H54 (cell line): Measurements from ENCODE around the gene HACD2.
"Not testable (repeated sequence)": the region's sequence is repeated elsewhere in the genome, so short reads cannot be mapped to it uniquely, and the experiment has no call there.

Experiments used
- DNase-seq: peaks from one replicate; pipeline ENCODE4 v3.0.0; 2011; ENCODE audit warnings: low spot score, mixed read lengths; ENCODE audit not compliant: insufficient read length
- FAIRE-seq: peaks from 3 replicates; lab custom pipeline; 2011; peaks lifted over from hg19 to GRCh38; lab: Jason Lieb, UNC
- POLR2A ChIP-seq: IDR thresholded peaks from 2 replicates; pipeline ENCODE4 v1.6.1; 2011; ENCODE audit warnings: low read depth, mild to moderate bottlenecking, low read length

Gene HACD2

DNA sequence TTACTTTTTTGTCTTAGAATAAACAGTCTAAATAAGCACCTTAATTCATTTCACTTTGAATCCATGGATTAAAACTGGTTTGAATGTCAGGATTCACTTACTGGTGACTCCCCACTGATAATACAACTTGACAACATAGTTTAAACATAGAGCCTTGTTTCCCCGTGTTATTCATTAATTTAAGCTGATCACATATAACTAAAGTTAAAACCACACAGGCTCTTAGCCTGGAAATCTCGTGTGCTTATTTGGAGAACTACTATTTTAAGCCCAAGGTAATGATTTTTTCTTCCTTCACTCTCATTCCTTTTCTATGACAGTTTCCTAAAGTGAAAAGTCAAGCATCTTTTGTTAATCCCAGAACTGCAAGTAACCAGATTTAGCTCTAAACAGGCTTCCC is 64.2 kb downstream of the HACD2 start:
- FAIRE-seq (no peak), DNase-seq (no peak)
- TF ChIP-seq POLR2A = no peak

DNA sequence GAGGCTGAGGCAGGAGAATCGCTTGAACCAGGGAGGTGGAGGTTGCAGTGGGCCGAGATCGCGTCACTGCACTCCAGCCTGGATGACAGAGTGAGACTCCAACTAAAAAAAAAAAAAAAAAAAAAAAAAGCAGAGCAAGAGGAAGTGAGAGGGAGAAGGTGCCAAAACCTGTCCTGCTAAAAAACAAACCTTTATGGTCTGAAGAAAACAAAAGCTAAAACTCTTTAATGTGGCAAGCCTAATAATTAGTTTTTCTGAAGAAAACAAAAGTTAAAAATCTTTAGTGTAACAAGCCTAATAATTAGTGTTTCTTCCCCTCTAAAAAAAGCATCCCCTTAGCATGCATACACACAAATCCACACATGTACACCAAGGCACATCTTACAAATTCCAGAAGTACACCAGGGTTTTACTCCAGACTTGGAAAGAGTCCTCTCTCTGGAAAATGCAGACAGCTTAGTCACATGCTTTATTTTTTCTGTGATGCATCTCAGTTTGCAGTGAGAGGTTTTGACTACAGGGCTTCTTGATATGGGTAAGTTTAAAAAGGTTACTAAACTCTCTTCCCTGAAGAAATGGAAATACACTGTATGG is 65.9 kb downstream of the HACD2 start:
- no peak for TF ChIP-seq POLR2A
- FAIRE-seq (no peak), DNase-seq (no peak)

DNA sequence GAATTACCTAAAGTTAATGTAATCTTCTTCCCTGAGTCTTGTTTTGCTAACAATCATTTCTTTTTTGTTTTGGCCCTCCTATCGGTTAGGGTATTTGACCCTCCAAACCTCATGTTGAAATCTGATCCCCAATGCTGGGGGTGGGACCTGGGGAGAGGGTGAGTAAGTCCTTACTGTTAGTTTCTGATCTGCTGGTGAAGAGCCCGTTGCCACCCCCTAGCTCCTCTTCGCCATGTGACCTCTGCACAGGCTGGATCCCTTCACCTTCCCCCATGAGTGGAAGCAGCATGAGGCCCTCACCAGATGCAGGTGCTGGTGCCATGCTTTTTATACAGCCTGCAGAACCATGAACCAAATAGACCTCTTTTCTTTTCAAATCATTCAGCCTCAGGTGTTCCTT is 73.1 kb downstream of the HACD2 start:
- no peak for TF ChIP-seq POLR2A
- DNase-seq = no peak
- no peak for FAIRE-seq

DNA sequence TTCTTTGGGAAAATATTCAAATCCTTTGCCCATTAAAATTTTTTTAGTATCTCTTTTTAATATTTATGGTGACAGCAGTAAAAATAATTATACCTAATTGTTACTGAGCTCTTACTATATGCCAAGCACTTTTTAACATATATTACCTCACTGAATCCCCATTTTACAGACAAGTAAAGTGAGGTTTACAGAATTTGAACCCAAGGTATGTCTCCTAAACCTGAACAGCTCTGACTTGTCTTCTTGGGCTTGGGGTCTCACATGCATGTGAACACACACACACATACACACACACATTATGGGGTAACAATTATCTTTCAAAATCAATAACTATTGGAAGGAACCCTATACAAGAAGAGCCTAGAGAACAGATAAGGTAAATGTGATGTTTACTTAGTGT is 73.8 kb downstream of the HACD2 start:
- DNase-seq = no peak
- no peak for TF ChIP-seq POLR2A
- no peak for FAIRE-seq

DNA sequence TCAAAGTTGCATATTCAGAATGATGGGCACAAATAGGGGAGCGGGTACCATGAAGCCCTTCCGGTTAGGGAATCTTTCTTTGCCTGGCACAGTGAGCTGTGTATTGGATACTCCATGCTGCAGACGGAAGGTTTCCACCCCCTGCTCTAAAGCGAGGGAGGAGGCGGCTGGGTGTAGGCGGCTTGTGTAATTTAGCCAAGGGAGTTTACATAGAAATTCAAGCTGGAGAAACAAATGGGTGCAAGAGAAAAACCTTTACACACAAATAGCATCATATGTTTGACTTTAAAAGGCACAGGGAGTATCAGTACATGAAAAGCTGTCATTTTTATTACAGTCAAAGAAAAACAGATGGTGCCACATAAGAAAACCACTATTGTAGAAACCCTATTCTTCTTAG is 76.7 kb downstream of the HACD2 start:
- FAIRE-seq (no peak), DNase-seq (no peak)
- no peak for TF ChIP-seq POLR2A

DNA sequence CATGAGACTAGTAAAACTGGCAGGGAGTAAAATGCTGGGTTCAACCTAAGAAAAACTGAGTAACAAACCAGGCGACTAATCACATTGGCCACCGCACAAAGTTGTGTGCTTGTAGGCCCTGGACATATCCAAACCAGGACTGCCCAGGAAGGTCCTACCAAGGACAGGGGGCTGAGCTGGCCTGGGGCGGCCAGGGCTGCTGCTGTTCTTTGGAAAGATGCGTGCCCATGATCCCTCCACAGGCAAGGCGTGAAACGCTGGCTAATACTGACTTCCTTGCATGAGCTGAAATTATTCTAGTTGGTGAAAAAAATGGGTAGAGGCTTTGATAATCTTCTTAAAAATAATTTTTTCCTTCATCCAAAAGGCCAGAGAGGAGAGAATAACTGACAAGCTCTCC is 79.0 kb downstream of the HACD2 start:
- no peak for TF ChIP-seq POLR2A
- FAIRE-seq = no peak
- DNase-seq = no peak

DNA sequence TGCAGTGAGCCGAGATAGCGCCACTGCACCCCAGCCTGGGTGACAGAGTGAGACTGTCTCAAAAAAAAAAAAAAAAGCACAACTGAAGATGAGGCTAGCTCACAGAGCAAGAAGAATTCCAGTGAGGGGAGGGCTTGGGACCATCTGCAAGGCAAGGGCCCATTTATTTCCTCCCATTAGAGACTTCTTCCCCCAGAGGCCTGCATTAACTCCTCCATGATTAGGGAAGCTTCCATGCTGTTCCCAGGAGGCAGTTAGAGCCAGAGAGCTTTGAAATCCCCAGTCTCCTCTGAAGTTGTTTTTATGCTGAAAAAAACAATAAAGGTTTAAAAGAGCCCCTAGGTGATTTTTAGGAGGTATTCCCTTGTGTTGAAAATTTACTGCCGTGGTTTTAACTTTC is 81.7 kb downstream of the HACD2 start:
- no peak for DNase-seq
- no peak for FAIRE-seq
- TF ChIP-seq POLR2A = no peak

DNA sequence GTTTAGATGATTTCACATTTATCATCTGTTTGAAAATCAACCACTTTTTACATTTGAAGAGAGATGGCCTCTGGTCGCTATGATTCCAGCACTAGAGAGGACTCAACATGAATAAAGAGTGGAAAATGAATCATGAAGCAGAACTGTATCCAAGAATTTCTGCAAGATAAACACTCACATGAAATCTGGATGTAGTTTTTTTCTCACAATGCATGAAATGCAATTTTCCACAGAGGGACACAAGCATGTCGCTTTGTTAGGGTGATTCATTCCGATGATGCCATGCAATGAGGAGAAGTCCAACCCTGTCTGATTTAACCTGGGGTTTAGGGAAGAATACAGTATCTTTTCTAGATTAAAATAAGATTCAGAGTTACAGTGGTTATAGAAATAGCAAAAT is 85.5 kb downstream of the HACD2 start:
- DNase-seq = no peak
- no peak for FAIRE-seq
- TF ChIP-seq POLR2A = no peak

DNA sequence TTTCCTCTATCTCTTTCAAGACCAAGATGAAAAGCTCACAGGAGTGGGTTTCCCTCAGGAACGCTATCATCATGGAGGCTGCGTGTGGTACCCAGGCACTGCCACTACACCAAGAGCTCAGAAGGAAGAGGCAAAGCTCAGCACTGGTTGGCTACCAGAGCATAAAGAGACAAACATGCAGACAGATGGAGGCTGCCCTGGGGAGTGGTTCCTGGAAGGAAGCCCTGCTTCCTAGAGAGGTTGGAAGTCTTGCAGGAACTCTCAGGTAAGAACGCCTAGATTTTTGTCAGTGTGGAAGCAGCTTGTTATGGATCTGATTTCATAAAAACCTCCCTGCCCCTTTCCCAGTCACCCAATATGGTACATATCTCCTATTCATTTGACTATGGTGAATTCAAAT is 86.1 kb downstream of the HACD2 start:
- no peak for TF ChIP-seq POLR2A
- DNase-seq (no peak), FAIRE-seq (no peak)

DNA sequence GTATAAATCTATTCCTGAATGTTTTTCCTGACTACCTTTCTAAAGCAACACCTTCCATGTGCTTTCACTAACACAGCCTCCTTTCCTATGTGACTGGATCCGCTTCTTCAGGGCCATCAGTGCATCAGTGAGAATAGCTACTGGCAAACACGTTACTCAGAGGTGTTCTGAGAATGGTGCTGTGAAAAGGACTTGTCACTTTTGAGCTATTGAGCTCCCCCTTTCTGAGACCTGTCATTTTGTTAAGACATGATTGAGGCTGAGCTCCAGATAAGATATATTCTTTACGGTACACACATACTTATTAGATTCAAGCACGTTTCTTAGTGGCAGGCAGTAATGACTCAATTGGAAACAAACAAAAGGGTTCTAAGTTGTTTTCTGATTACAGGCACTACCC is 90.9 kb downstream of the HACD2 start:
- DNase-seq (no peak), FAIRE-seq (no peak)
- TF ChIP-seq POLR2A = no peak

DNA sequence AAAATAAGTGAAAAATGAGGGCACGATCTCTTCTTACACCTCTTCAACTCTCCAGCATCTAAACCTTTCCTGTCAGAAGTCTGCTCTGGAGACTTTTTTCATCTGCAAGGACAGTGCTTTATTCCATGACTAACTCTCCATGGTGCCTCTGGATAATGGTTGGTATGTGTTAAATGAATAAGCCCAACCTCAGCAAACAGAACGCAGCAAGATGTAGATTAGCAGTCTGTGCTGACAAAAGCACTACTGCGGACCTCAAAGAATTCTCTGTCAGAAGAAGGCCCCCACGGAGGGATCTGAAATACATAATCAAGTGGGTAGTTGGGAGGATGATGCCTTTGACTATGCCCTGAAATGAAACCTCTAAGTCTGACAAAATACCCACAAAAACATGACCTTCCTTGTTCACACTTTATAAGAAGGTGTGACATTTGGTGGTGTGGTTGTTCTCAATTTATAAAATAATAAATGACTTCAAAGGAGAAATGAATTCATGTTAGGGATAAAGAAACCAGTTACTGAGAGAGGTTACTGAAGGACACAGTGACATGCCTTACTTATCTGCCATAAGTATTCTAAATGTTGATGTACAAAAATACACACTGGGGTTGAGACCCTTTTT is 92.8 kb downstream of the HACD2 start:
- no peak for TF ChIP-seq POLR2A
- no peak for DNase-seq
- no peak for FAIRE-seq

DNA sequence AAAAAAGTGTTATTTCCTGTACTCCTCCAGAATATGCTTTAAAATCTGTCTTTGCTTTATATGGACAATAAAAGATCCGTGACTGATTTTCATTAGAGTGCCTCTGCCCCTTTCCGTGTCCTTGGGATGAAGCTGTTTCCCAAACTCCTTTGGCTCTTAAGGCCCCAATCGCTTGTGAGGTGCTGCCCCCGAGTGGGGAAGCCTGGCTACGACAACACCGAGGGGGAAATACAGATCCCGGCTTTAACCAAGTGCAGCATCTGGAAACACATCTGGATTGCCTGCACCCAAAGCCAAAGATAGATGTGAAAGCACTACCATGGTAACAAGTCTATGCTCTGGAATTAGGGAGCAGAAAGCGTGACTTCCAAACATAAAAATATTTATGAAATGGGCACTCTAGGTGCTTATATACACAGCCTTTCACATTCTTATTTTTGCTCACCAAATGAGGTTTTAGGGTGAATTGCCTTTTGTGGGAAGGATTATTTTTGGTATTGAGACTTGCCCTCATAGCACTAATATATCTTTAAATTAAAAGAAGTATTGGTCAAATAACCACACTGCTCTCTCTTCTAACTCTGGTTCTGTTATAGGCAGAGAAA is 95.4 kb downstream of the HACD2 start:
- DNase-seq (peak; percentile 55), FAIRE-seq (peak; percentile 53)
- no peak for TF ChIP-seq POLR2A

DNA sequence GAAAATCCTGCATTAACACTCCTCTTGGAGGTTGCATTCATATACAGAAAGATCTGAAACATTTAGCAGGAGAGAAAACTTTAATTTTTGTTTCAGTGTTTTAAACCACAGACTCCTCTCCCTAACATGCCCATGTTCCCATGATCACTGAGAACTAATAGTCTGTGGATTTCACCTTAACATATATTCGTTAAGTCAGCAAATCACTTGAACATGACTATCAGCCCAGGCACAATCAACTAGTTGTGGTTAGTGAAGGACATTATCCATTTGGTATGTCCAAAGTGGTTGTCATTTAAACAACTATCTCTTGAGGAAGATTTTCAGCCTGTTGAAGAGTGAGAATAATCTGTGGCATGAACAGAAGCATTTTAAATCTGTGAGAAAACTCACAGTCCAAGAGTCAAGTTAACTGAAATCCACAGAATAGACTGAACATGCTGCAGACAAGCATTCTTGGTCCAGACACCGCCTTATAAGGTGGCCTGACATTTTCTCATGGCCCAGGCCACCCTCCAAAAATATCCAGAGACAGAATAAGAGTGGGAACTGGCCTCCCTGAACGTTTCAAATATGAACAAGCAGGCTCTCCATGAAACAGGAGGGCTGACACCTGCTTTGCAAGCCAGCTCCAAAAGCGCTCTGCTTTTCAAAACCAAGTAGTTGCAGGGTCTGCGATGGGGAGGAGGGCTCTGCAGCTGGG is 96.1 kb downstream of the HACD2 start:
- DNase-seq = no peak
- no peak for TF ChIP-seq POLR2A
- no peak for FAIRE-seq

DNA sequence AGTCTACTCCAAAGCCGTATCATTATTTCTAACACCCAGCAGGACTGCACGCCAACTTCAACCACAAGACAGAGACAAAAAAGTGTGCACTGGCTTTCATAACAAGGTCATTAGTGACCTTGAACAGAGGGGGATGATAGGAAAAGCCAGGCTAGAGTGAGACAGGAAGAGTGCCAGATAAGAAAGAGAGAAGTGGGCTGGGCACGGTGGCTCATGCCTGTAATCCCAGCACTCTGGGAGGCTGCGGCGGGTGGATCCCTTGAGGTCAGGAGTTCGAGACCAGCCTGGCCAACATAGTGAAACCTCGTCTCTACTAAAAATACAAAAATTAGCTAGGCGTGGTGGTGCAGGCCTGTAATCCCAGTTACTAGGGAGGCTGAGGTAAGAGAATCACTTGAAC is 97.8 kb downstream of the HACD2 start:
- FAIRE-seq, DNase-seq: not testable (repeated sequence)
